Putamen (tissue), 1 donor: ENCODE measurements around the gene ZNF587.
A peak's percentile ranks its signal among the peaks of the same experiment; 100 is the strongest.
"Not testable (repeated sequence)": the region's sequence is repeated elsewhere in the genome, so short reads cannot be mapped to it uniquely, and the experiment has no call there.

Source experiments
- DNase-seq: peaks from one replicate; pipeline ENCODE4 v3.0.0-alpha.2; 2016; ENCODE audit warnings: low spot score

Gene ZNF587

GRCh38 chr19:57887195-57887941, 37.7 kb downstream of the ZNF587 start:
- no peak for DNase-seq

DNA sequence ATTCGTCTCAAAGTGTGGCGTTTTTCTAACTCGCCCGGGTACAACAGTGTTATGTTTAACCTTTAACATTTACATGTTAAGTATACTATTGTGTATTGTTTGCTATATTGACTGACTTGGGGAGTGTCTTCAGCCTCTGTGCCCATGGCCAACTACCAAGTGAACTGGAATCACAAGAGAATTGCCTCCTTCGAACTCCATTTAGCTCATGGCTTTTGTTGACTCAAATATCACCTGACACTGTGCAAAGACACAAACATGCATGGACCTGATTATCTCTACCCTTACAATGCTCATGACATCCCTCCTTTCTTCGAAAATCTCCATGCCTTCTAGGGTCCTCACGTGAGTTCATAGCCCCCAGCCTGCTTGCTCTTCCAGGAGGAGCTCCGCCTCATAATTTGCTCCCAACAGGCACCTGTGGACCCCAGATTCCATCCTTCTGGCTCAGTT, 38.5 kb downstream of the ZNF587 start:
- no peak for DNase-seq

DNA sequence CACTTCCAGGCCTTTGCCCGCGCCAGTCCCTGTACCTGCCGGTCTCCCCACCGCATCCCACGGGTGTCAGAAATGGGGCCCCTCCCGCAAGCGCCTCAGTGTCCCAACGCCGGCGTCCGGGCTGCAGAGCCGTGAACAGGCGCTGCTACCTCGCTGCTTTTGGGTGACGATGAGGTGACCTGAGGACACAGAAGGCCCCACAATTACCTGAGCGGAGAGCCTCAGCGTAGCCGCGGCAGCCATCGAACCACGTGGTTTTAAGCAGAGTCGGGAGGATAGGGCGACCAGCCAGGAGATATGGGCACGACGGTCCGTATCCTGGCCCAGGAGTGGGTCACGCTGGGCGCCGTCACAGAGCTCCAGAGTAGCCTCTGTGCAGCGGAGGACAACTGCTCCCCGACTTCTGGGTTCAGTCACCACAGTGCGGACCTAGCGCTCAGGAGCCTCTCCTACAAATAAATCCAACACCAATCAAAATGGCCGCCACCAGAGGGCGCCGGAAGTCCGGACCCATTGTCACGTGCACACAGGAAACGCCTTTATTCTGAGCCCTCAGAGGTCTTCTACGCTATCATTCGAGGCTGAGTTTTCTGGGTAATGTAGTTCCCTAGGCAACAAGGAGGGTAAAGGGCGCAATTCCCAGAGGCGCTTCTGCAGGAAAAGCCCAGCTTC, 39.0 kb downstream of the ZNF587 start, which contains the start of gene ZNF814:
TSS of gene ZNF814 (minus strand) at position 478 of the 672 bp plus-strand sequence. CDS start at position 243, 235 bp downstream.
- peak; percentile 89 for DNase-seq

GRCh38 chr19:57890706-57891105, 41.0 kb downstream of the ZNF587 start:
- DNase-seq = not testable (repeated sequence)

DNA sequence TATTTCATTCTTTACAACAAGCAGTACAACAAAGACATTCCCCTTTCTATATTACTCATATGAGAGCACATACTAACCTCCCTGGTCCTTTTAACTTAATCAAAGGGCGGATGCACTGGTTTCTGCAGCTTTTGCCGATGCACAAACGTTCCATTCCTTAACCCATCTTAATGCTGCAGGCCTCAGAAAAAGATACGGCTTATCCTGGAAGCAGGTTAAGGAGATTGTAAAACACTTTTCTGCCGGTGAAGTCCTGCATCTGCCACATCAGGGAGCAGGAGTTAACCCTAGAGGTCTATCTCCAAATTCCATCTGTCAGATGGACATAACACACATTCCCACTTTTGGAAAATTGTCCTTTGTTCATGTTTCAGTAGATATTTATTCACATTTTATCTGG, 50.7 kb downstream of the ZNF587 start:
- no peak for DNase-seq

GRCh38 chr19:57903618-57904184, 54.0 kb downstream of the ZNF587 start:
- DNase-seq = no peak

GRCh38 chr19:57905258-57905657, 55.6 kb downstream of the ZNF587 start:
- DNase-seq = no peak

GRCh38 chr19:57907394-57907793, 57.7 kb downstream of the ZNF587 start:
- no peak for DNase-seq

GRCh38 chr19:57914531-57914930, 64.9 kb downstream of the ZNF587 start:
- no peak for DNase-seq
